Amygdala (tissue), 56 donors: ENCODE results near the gene SPSB4.
A peak's percentile ranks its signal among the peaks of the same experiment; 100 is the strongest.

Source experiments
- DNase-seq, 56 donors: peaks; one replicate each; lab custom pipeline; 2025; lab: John Stamatoyannopoulos, UW

SPSB4 gene

GRCh38 chr3:141052201-141053069 lies 1.3 kb downstream of the SPSB4 start:
- DNase-seq: no peak

DNA sequence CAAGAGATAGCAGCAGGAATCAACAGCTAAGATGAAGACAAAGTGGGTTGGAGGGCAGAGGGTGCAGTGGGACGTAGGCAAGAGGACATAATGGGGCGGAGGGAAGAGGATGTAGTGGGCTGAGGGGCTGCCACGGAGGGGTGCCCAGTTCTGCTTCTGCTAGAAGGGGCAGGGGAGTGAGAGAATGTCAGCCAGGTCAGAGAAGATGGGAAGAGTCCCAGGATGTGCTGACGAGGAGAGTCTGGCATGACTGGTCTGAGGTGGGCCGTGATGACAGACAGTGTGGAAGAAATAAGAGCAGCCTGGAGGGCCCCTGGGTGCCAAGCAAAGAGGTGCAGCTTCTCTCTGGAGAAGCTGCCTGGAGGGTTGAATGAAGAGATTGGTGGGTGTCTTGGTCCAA lies 4.0 kb downstream of the SPSB4 start:
- no peak for DNase-seq

GRCh38 chr3:141055536-141056445 lies 4.6 kb downstream of the SPSB4 start:
- no peak for DNase-seq

GRCh38 chr3:141056751-141057171 lies 5.6 kb downstream of the SPSB4 start:
- peak in 1 of 56 donors; percentile 18 for DNase-seq

- DNase-seq: no peak
These were observed 6.3 kb downstream of the SPSB4 start for GRCh38 chr3:141057436-141057835.

DNA sequence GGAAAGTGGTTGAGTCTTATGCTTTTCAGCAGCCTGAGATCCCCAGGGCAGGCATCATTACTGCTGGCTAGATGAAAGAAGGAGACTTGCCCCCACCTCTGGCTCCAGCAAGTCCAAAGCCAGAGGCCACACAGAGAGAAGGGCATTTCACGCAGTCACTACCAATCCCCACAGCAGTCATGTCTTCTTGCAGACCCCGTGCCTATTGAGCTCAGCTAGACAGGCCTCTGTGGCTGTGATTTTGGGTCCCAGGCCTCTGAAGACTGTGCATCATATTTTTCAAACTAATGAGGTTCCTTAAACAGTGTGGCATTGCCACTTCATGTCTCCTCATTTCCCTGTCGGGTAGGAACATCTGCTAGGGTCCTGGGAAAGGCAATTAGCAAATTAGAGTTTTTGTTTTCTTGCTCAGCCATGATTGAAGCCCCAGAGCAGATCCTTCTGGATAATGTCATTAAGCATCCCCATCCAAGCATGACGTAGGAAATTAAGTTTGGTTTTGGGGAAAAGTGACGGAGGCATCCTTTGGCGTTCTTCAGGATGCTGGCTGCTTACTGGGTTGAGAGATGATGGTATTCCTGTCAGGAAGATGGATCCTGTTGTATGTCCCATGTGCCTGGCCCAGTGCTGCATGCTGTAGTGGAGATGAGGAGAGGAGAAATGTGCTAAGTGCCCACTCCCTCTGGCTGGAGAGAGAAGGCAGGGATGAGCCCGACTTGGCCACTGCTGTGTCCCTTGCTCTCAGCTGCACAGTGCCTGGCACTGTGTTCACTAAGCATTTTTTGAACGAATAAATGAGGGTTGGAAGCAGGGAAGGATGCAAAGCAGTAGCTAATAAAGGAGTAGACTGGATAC lies 7.0 kb downstream of the SPSB4 start:
- DNase-seq: no peak

DNA sequence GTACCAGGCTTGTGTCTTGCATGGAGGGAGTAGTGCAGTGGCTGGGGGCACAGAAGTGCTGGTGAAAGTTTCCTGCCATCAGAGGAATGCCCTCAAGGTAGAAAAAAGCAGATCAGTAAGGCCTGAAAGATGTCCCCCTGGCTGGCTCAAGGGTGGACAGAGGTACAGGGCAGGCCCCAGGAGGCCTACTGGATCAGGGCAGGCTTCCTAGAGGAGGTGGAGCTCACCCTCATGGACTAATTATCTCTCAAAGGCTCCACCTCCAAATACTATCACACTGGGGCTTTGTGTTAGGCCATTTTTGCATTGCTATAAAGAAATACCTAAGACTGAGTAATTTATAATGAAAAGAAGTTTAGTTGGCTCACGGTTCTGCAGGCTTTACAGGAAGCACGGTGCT lies 7.8 kb downstream of the SPSB4 start:
- DNase-seq: no peak

DNA sequence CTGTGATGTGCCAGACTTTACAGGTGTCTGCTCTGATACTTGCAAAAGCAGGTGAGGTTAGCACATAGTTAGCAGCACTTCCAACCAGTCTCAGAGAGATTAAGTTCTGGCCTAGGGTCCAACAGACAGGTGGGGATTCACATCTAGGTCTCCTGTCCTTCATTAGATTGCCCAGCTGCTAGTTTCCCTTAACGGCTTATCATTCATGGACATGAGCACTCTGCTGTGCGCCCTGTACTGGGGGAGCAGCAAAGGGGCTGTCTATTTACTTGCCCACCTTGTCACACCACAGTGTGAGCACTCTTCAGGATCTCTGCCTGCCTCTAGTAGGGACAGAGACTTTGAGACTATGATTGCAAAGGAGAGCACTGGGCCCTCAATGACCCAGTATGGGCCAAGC lies 8.7 kb downstream of the SPSB4 start:
- no peak for DNase-seq

DNA sequence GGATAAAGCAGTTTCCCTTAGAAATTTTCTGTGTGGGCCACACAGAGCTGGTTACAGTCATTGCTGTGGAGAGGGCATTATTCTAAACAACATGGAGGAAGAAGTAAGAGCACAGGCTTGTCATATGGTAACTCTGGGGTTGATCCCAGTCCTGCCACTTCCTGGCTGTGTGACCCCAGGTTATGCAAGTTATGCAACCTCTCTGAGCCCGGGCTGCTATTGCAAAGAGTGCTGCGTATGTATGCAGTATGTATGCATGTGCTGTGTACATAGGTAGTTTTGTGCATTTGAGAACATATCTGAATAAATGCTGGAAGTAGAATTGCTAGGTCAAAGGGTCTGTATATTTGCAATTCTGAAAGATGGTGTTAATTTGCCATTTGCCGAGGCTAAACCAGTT lies 9.2 kb downstream of the SPSB4 start:
- no peak for DNase-seq

- DNase-seq: no peak
These were observed 12.7 kb downstream of the SPSB4 start for GRCh38 chr3:141063831-141064230.

DNA sequence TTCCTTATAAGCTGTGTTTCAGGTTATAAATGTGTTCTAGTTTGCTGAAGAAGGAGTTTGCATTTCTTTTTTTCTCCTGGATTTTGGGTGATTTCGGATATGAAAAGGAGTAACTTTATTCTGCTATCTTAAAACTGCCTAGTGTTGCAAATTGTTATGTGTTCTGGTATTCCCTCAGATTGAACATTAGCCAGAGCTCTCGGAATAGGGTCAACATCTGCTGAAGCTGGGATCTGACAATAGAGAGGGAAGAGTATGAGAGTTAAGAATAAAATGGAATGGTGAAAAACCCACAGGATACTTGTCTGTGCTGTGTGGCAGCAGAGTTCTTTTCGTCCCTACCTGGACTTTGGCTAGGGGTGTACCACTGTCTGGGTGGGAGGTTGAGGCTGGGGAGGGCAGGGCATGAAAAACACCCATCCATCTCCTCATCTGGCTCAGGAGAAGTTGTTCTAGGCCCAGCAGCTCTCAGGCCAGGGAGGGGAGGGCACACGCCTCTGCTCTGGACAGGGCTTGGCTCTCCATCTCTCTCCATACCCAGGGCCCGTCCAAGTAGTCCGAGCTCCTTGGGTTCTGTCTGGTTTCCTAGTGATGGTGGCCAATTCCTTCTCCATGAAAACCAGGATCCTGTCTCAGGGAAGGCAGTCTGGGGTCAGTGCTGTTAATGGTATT lies 13.2 kb downstream of the SPSB4 start:
- DNase-seq: no peak

DNA sequence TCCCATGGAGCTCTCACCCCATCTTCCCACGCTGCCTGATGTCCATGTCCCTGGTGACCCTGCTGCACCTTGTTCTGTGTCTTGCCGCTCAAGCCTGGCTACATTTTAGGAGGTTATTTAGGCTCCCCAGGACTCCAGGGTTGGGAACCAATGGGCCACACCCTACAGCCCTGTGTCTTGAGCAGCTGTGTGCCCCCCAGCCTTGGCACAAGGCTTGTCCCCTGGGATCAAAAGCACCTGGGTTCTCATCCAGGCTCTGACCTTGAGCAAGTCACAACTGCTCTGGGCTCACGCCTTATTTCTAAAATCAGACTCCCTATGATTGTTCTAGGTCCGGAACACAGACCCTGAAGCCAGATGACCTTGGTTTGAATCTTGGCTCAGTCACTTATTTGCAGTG lies 14.1 kb downstream of the SPSB4 start:
- no peak for DNase-seq

DNA sequence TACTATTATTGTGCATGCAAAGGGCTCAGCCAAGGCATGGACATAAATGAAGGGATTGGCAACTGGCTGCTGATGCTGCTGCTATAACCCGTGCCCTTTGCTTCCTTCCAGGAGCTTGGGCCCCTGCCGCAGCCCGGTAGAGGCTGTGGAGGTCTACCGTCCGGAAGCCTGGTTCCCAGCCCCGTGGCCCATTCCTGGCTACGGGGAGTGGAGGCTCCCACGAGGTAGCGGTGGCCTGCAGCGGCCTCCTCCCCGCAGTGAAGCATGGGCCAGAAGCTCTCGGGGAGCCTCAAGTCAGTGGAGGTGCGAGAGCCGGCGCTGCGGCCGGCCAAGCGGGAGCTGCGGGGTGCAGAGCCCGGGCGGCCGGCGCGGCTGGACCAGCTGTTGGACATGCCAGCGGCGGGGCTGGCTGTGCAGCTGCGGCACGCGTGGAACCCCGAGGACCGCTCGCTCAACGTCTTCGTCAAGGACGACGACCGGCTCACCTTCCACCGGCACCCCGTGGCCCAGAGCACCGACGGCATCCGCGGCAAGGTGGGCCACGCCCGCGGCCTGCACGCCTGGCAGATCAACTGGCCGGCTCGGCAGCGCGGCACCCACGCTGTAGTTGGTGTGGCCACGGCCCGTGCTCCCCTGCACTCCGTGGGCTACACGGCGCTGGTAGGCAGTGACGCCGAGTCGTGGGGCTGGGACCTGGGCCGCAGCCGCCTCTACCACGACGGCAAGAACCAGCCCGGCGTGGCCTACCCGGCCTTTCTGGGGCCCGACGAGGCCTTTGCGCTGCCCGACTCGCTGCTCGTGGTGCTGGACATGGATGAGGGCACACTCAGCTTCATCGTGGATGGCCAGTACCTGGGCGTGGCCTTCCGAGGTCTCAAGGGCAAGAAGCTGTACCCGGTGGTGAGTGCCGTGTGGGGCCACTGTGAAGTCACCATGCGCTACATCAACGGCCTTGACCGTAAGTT lies 15.0 kb downstream of the SPSB4 start:
- no peak for DNase-seq

GRCh38 chr3:141067206-141067974 lies 16.2 kb downstream of the SPSB4 start:
- DNase-seq: no peak

GRCh38 chr3:141070229-141070628 lies 19.1 kb downstream of the SPSB4 start:
- no peak for DNase-seq

DNA sequence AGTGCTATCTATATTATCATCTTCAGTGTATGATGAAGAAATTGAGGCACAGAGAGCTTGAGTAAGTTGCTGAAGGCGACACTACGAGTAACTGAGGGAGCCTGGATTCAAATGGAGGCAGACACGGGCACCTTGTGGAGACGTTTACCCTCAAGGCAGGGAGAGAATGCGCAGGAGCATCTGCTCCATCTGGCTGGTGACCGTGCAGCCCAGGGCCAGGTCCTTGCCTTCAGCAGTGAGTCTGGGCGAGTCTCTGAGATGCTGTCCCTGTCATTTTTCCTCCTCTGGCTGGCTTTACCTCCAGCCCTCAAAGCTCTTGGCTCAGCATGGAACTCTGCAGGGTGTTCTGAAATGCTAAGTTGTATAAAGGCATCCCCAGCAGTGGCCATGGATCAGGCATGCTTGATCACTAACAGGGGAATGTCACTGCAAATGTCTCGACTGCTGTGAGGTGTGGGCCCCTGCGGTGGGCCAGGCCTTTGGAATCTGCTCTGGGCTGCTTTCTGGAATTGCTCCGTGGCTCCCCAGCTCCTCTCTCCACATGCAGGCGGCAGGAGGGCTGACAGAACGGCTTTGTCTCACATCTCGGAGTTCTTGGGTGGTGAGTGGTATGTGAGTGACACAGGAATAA lies 19.7 kb downstream of the SPSB4 start:
- no peak for DNase-seq

DNA sequence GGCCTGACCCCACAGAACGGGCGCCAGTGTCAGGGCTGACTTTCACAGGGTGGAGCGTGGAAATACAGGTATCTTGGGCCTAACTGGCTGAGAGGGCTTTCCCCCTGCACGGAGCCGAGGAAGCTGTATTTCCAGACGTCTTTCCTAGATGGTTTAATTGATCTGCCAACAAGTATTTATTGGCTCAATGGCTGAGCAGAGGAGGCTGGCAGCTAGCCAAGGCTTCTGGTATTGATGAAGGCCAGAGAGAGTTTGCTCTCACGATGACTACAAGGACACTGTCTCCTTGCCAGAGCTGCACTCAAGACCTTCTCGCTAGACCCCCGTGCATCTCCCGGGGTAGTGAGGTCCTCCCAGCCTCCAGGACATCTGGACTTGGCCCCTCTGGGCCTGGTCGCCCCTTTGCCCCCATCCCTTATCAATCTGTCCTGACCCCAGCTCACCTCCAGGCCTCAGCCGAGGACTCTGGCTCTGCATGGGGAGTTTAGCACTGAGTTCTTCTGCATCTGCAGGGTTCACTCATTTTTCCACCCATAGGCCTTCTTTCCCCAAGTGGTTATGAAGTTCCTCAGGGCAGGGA lies 20.6 kb downstream of the SPSB4 start:
- peak in 1 of 56 donors; percentile 17 for DNase-seq
